WTC11 (cell line): Measurements from ENCODE around the gene SPI1. TPM values are rescaled to one million over a fixed set of nuclear protein-coding genes. Genes with fewer than 3 reads are reported as not detected.

Source experiments
- ATAC-seq: fragments of 200-7000 bp; cut with Tn5 transposase; 2 replicates; pipeline ENCODE4 v1.10.0; 2021; ENCODE audit warnings: mild to moderate bottlenecking, moderate library complexity
- CTCF ChIA-PET: fragments of 300-600 bp; sonication (Branson Sonifier 250); formaldehyde crosslinking; loops from one replicate; lab custom pipeline; 2021; ENCODE audit warnings: antibody characterized with exemption; lab: Charles Lee
- POLR2A ChIA-PET: fragments of 350-600 bp; sonication (Branson Sonifier 250); formaldehyde crosslinking; loops from one replicate; lab custom pipeline; 2021; ENCODE audit warnings: antibody characterized with exemption; lab: Charles Lee
- DNase-seq: peaks from one replicate; pipeline ENCODE4 v3.0.0; 2021; ENCODE audit warnings: low spot score
- H3K27ac Mint-ChIP-seq: 2 replicates; pipeline ENCODE4 v1.8.0; 2021; ENCODE audit warnings: mixed read lengths
- H3K27me3 Mint-ChIP-seq: 2 replicates; pipeline ENCODE4 v1.8.0; 2021; ENCODE audit warnings: low read depth, mild to moderate bottlenecking, moderate library complexity, mixed read lengths
- H3K36me3 Mint-ChIP-seq: 2 replicates; pipeline ENCODE4 v1.8.0; 2021; ENCODE audit warnings: mixed read lengths
- H3K4me1 Mint-ChIP-seq: 2 replicates; pipeline ENCODE4 v1.8.0; 2022; ENCODE audit warnings: mixed read lengths
- H3K4me3 Mint-ChIP-seq: 2 replicates; pipeline ENCODE4 v1.8.0; 2021; ENCODE audit warnings: mild to moderate bottlenecking, moderate library complexity, mixed read lengths
- H3K9me3 Mint-ChIP-seq: 2 replicates; pipeline ENCODE4 v1.8.0; 2021; ENCODE audit warnings: mixed read lengths
- AFF4 ChIP-seq: sonication (generic); formaldehyde crosslinking; IDR thresholded peaks from 2 replicates; pipeline ENCODE4 v1.8.1; 2023; ENCODE audit warnings: mild to moderate bottlenecking, missing genetic modification reagents, borderline replicate concordance
- ERG ChIP-seq: fragments of 250-450 bp; sonication (Bioruptor Pico); IDR thresholded peaks from 2 replicates; pipeline ENCODE4 v1.8.0; 2021; ENCODE audit warnings: mild to moderate bottlenecking
- ETV6 ChIP-seq: sonication (generic); formaldehyde crosslinking; IDR thresholded peaks from 2 replicates; pipeline ENCODE4 v1.8.1; 2022; ENCODE audit warnings: mild to moderate bottlenecking, missing genetic modification reagents
- FOXJ3 ChIP-seq: sonication (generic); formaldehyde crosslinking; IDR thresholded peaks from 2 replicates; pipeline ENCODE4 v1.9.0; 2021; ENCODE audit warnings: missing genetic modification reagents, mild to moderate bottlenecking, borderline replicate concordance
- FOXP1 ChIP-seq: sonication (generic); formaldehyde crosslinking; IDR thresholded peaks from 2 replicates; pipeline ENCODE4 v1.8.0; 2022; ENCODE audit warnings: missing genetic modification reagents, mild to moderate bottlenecking, moderate library complexity, borderline replicate concordance
- FOXP4 ChIP-seq: sonication (generic); formaldehyde crosslinking; IDR thresholded peaks from 2 replicates; pipeline ENCODE4 v1.8.0; 2022; ENCODE audit warnings: mild to moderate bottlenecking, missing genetic modification reagents
- GRHL2 ChIP-seq: fragments of 250-450 bp; sonication (Bioruptor Pico); IDR thresholded peaks from 2 replicates; pipeline ENCODE4 v1.8.0; 2022; ENCODE audit warnings: mild to moderate bottlenecking, moderate library complexity; ENCODE audit not compliant: insufficient replicate concordance, severe bottlenecking
- GTF2I ChIP-seq: fragments of 250-450 bp; sonication (Bioruptor Pico); conservative IDR thresholded peaks from 2 replicates; pipeline ENCODE4 v1.4.0; 2021; ENCODE audit warnings: mild to moderate bottlenecking
- HMGXB4 ChIP-seq: sonication (generic); formaldehyde crosslinking; IDR thresholded peaks from 2 replicates; pipeline ENCODE4 v1.8.1; 2023; ENCODE audit warnings: mild to moderate bottlenecking, moderate library complexity, missing genetic modification reagents
- MLX ChIP-seq: sonication (generic); formaldehyde crosslinking; IDR thresholded peaks from 2 replicates; pipeline ENCODE4 v1.8.1; 2023; ENCODE audit warnings: mild to moderate bottlenecking, missing genetic modification reagents, moderate library complexity
- MXD4 ChIP-seq: fragments of 250-450 bp; sonication (Bioruptor Pico); IDR thresholded peaks from 2 replicates; pipeline ENCODE4 v1.8.0; 2021; ENCODE audit warnings: mild to moderate bottlenecking, moderate library complexity, borderline replicate concordance
- NFATC4 ChIP-seq: fragments of 250-450 bp; sonication (Bioruptor Pico); IDR thresholded peaks from 2 replicates; pipeline ENCODE4 v1.9.0; 2021; ENCODE audit warnings: mild to moderate bottlenecking
- TCF7 ChIP-seq: sonication (generic); formaldehyde crosslinking; IDR thresholded peaks from 2 replicates; pipeline ENCODE4 v1.8.0; 2022; ENCODE audit warnings: mild to moderate bottlenecking, low read depth, missing genetic modification reagents, moderate library complexity
- ZMAT4 ChIP-seq: fragments of 250-450 bp; sonication (Bioruptor Pico); IDR thresholded peaks from 2 replicates; pipeline ENCODE4 v1.9.0; 2021; ENCODE audit warnings: mild to moderate bottlenecking
- ZNF121 ChIP-seq: sonication (generic); formaldehyde crosslinking; IDR thresholded peaks from 2 replicates; pipeline ENCODE4 v1.8.0; 2023; ENCODE audit warnings: missing genetic modification reagents
- ZNF219 ChIP-seq: sonication (generic); formaldehyde crosslinking; IDR thresholded peaks from 2 replicates; pipeline ENCODE4 v1.8.0; 2023; ENCODE audit warnings: missing genetic modification reagents, mild to moderate bottlenecking, borderline replicate concordance
- ZNF232 ChIP-seq: sonication (generic); formaldehyde crosslinking; IDR thresholded peaks from 2 replicates; pipeline ENCODE4 v1.8.0; 2022; ENCODE audit warnings: mild to moderate bottlenecking, missing genetic modification reagents
- ZNF396 ChIP-seq: fragments of 250-450 bp; sonication (Bioruptor Pico); IDR thresholded peaks from 2 replicates; pipeline ENCODE4 v1.8.0; 2021; ENCODE audit warnings: mild to moderate bottlenecking, moderate library complexity, borderline replicate concordance
- ZNF512 ChIP-seq: sonication (generic); formaldehyde crosslinking; IDR thresholded peaks from 2 replicates; pipeline ENCODE4 v1.8.1; 2022; ENCODE audit warnings: missing genetic modification reagents, borderline replicate concordance
- ZNF671 ChIP-seq: fragments of 250-450 bp; sonication (Bioruptor Pico); IDR thresholded peaks from 2 replicates; pipeline ENCODE4 v1.8.0; 2021; ENCODE audit warnings: mild to moderate bottlenecking
- total RNA-seq: library from RNA; stranded (reverse); gene quantifications from 3 replicates; pipeline ENCODE4 v1.2.3, GENCODE V29; 2021

The SPI1 gene
- total RNA-seq, 1 experiment from 2014 or later: 0.59 TPM

GRCh38 chr11:47325271-47326041 lies 52.9 kb downstream of the SPI1 start:
- no peaks in the 10 kb centered on the region for H3K27me3 Mint-ChIP-seq
- H3K4me3 Mint-ChIP-seq: no peak overlapping the region
- ATAC-seq (no peak), DNase-seq (no peak)
- TF ChIP-seq FOXP4 (CRISPR knock-in tag) (no peak), MLX (CRISPR knock-in tag) (no peak), ZNF232 (CRISPR knock-in tag) (no peak), FOXP1 (no peak), FOXJ3 (no peak), HMGXB4 (CRISPR knock-in tag) (no peak), ZNF219 (CRISPR knock-in tag) (no peak), MXD4 (CRISPR knock-in tag) (no peak)
- no peaks in the 10 kb centered on the region for H3K9me3 Mint-ChIP-seq
- H3K27ac Mint-ChIP-seq: no peak overlapping the region
- ChIA-PET CTCF (interaction anchor here (0.8 to 1.1 kb wide), 3 partner anchors 30 to 49 kb away, joined by 3 to 4 read pairs (median 3); no protein-coding TSS in a partner anchor), POLR2A (no interaction called here)
- H3K4me1 Mint-ChIP-seq: no peaks in the 10 kb centered on the region
- peaks cover 21% of the 10 kb centered on the region for H3K36me3 Mint-ChIP-seq

GRCh38 chr11:47324520-47324919 lies 53.8 kb downstream of the SPI1 start:
- no peak overlapping the region for H3K4me3 Mint-ChIP-seq
- CTCF ChIA-PET: interaction anchor here (0.8 kb wide), 1 partner anchor 31 kb away, joined by 3 read pairs; no protein-coding TSS in a partner anchor
- no peak overlapping the region for H3K27ac Mint-ChIP-seq
- POLR2A ChIA-PET: no interaction called here
- no peaks in the 10 kb centered on the region for H3K27me3 Mint-ChIP-seq
- H3K4me1 Mint-ChIP-seq: no peaks in the 10 kb centered on the region
- TF ChIP-seq NFATC4 (CRISPR knock-in tag): no peak
- no peak for DNase-seq
- ATAC-seq: no peak
- H3K36me3 Mint-ChIP-seq: peaks cover 21% of the 10 kb centered on the region
- H3K9me3 Mint-ChIP-seq: no peaks in the 10 kb centered on the region

- H3K27ac Mint-ChIP-seq: no peak overlapping the region
- POLR2A ChIA-PET: no interaction called here
- CTCF ChIA-PET: interaction anchor here (0.7 kb wide), 1 partner anchor 59 kb away, joined by 3 read pairs; no protein-coding TSS in a partner anchor
- no peak for ATAC-seq
- DNase-seq: no peak
- H3K4me3 Mint-ChIP-seq: no peak overlapping the region
- H3K27me3 Mint-ChIP-seq: no peaks in the 10 kb centered on the region
- H3K4me1 Mint-ChIP-seq: no peaks in the 10 kb centered on the region
- no peaks in the 10 kb centered on the region for H3K9me3 Mint-ChIP-seq
- H3K36me3 Mint-ChIP-seq: peaks cover 16% of the 10 kb centered on the region
- TF ChIP-seq ERG (CRISPR knock-in tag) (no peak), ZNF121 (CRISPR knock-in tag) (no peak), ZMAT4 (no peak), AFF4 (CRISPR knock-in tag) (no peak), GTF2I (CRISPR knock-in tag) (no peak), TCF7 (CRISPR knock-in tag) (no peak), ZNF396 (CRISPR knock-in tag) (no peak), ZNF512 (CRISPR knock-in tag) (no peak), ZNF232 (CRISPR knock-in tag) (no peak), GRHL2 (CRISPR knock-in tag) (no peak), ZNF671 (no peak), ETV6 (CRISPR knock-in tag) (no peak)
Measured at GRCh38 chr11:47318166-47318565, 60.2 kb downstream of the SPI1 start.
